Measurements from ENCODE around the gene IFT52.

Gene IFT52

DNA sequence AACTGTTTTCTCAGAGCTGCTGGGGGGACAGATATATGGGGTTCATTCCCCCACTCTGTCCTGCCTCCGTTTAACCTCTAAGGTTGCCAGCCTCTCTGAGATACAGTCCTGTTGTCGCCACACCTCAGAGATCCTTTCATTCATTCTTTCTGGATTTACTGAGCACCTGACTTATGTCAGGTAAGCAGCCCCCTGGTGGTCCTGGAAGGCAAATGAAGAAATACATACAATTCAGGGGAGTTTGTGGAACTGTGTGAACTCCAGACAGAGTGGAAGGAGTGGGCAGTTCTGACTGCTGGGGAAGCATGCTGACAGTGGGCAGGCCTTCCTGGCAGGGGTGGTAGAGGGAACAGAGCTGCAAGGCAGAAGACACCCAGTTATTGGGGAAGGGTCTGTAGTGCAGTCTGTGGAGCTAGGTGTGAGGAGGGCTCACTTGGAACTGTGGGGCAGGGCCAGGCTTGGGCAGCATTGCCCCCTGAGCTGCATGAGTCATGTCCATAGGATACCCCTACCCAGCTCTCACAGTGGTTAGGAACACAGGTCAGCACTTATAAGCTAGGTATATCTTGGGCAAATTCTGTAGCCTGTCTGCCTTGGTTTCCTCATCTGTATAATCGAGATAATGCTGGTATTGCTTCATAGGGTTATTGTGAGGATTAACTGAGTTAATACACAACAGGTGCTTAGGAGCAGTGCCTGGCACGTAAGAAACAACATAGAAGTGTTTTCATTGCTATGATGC lies 44.7 kb upstream of the IFT52 start:
- TF ChIP-seq, protein P1, sequence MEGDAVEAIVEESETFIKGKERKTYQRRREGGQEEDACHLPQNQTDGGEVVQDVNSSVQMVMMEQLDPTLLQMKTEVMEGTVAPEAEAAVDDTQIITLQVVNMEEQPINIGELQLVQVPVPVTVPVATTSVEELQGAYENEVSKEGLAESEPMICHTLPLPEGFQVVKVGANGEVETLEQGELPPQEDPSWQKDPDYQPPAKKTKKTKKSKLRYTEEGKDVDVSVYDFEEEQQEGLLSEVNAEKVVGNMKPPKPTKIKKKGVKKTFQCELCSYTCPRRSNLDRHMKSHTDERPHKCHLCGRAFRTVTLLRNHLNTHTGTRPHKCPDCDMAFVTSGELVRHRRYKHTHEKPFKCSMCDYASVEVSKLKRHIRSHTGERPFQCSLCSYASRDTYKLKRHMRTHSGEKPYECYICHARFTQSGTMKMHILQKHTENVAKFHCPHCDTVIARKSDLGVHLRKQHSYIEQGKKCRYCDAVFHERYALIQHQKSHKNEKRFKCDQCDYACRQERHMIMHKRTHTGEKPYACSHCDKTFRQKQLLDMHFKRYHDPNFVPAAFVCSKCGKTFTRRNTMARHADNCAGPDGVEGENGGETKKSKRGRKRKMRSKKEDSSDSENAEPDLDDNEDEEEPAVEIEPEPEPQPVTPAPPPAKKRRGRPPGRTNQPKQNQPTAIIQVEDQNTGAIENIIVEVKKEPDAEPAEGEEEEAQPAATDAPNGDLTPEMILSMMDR (IDR thresholded peaks at IDR 0.05; ENCODE audit: control insufficient read depth, insufficient read depth, low read depth, low read length, missing control alignments): no peak
- no peak for DNase-seq (ENCODE audit: low read depth)
- no peak overlapping the region for H3K4me3 ChIP-seq (ENCODE audit: control insufficient read depth, low read depth, low read length)

DNA sequence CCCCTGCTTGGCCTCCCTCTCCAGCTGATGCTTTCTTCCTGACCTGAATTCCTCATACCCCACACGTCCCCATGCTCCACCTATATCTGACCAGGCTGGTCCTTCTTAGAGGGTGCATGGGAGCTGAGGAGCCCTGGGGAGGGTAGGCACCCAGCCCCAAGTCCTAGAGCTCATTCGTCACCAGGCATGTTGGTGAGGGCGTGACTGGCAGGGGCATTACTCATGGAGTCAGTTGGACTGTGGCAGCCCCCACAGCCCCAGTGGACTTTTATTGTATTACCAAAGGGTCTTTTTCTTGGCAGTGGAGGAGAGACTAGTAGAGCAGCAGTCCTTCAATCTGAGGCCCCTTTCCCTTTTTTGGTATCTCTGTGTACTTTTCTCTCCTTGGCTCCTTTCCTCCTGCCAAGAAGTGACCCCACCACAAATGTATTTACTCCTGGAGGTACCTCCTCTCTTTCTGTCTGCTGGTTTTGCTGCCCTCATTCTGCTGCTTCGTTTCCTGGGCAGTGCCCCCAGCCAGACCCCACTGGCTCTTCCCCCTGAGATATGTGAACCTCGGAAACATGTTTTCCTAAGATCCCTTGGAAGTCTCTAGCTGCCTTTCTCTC lies 42.4 kb upstream of the IFT52 start:
- H3K4me3 ChIP-seq (ENCODE audit: control insufficient read depth, low read depth, low read length): no peak overlapping the region
- no peak for DNase-seq (ENCODE audit: low read depth)
- TF ChIP-seq, protein P1 (IDR thresholded peaks at IDR 0.05; ENCODE audit: control insufficient read depth, insufficient read depth, low read depth, low read length, missing control alignments): no peak

DNA sequence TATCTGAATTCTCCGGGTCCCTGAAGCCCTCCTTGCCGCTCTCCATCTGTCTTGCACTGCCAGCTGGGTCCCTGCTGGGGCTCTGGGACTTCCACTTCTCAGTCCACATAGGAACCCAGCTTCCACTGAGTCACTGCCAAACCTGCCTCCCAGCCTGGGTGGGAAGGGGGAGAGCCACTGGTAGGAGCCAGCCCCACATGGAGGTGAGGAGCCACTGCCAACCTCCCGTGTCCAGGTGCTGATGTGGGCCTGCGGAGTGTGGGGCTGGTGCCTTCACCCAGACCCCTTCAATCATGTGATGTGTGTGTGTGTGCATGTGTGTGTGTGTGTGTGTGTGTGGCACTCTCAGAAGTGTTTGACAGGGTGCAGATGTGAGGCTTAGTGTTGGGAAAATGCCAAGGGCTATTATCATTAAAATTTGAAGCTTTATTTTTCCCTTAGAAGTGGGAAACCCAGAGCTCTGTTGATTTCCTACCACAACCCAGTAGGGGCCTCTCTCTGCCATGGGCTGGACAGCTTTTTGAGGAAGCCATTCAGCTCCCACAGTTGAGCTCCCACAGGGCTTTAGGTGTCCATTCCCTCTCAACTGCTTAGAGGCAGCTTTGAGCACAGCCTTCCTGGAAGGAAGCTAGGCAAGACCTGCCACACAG lies 41.2 kb upstream of the IFT52 start:
- no peak overlapping the region for H3K4me3 ChIP-seq (ENCODE audit: control insufficient read depth, low read depth, low read length)
- TF ChIP-seq, protein P1 (IDR thresholded peaks at IDR 0.05; ENCODE audit: control insufficient read depth, insufficient read depth, low read depth, low read length, missing control alignments): no peak
- DNase-seq (ENCODE audit: low read depth): no peak

DNA sequence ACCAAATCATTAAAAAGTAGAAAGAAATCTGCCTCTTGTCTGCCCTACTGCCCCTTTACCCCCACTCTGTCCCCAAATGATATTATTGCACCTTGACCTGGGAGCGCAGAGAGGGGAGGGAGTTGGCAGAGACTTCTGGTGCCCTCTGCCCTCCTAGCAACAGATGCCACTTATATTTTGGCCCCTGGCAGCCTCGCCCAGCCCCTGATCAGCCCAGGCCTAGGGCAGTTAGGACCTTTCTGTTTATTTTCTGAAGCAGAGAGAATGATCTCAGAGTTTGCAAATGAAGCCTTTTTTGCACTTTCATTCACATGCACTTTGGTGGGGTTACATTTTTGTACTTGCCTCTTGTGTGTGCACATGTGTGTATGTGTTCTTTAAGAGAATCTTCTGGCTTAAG lies 40.3 kb upstream of the IFT52 start:
- TF ChIP-seq, protein P1 (IDR thresholded peaks at IDR 0.05; ENCODE audit: control insufficient read depth, insufficient read depth, low read depth, low read length, missing control alignments): no peak
- no peak for DNase-seq (ENCODE audit: low read depth)
- H3K4me3 ChIP-seq (ENCODE audit: control insufficient read depth, low read depth, low read length): no peak overlapping the region

DNA sequence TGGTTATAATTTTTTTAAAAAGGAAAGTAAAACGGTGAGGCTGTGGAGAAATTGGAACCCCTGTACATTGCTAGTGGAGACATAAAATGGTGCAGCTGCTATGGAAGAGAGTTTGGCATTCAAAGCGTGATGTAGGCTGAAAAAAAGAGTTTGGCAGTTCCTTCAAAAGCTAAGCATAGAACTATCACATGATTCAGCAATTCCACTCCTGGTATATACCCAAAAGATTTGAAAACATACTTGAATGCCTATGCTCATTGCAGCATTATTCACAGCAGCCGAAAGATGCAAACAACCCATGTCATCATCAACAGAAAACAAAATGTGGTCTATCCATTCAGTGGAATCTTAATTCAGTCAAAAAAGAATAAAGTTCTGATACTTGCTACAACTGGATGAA lies 36.4 kb upstream of the IFT52 start:
- DNase-seq (ENCODE audit: low read depth): no peak
- TF ChIP-seq, protein P1 (IDR thresholded peaks at IDR 0.05; ENCODE audit: control insufficient read depth, insufficient read depth, low read depth, low read length, missing control alignments): no peak
- H3K4me3 ChIP-seq (ENCODE audit: control insufficient read depth, low read depth, low read length): no peak overlapping the region

DNA sequence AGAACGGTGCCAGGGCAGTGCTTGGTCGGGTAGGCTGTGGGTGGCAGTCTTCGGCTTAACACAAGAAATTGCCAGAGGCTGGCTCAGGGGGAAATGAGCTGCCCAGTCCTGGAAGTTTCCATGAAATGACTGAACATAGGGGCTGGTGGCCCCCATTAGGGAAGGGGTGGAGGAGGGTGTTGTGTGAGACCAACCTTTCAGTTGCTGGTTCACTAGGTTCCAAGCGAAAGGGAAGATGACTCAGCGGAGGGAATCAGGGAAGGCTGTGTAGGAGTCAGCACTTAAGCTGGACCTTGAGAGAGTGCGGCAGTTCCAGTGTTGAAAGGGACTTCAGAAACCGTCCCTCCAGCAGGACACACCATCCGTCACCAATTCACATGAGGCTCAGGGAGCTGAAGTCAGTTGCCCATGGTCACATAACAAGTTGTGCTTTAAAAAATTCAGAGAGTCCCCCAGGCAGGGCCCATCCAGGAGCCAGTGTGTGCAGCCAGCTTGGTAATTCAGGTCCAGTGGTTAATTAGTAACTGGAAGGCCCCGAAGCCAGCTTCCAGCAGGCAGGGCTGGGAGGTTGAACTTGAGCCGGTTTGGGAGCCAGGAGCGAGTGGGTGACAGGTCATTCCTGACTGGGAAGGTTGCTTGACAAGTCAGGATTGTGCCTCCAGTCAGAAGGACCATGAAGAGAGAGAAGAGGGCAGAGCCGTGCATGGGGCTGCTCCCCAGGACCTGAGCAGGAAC lies 32.2 kb upstream of the IFT52 start, which contains the start of gene SGK2:
SGK2 (plus strand) TSS at position 616 of the 735 bp plus-strand sequence. CDS start 7,469 bp downstream, outside the sequence.
- no peak for DNase-seq (ENCODE audit: low read depth)
- TF ChIP-seq, protein P1 (IDR thresholded peaks at IDR 0.05; ENCODE audit: control insufficient read depth, insufficient read depth, low read depth, low read length, missing control alignments): no peak
- H3K4me3 ChIP-seq (ENCODE audit: control insufficient read depth, low read depth, low read length): no peak within 1 kb of the TSS

All from AG09309 (cell line).